ENCODE data around the gene RPS21.

The RPS21 gene

GRCh38 chr20:62429455-62430310 lies 42.8 kb downstream of the RPS21 start:
- TF ChIP-seq TAF1 (IDR thresholded peaks at IDR 0.05; ENCODE audit: borderline replicate concordance, insufficient read depth, low read length) (no peak), REST (IDR thresholded peaks at IDR 0.05; ENCODE audit: insufficient read depth in 1 of 2, low read depth in 2 of 2, low read length in 2 of 2) (no peak), POLR2AphosphoS5 (IDR thresholded peaks at IDR 0.05; ENCODE audit: low read depth, low read length) (no peak), FOXP2 (optimal IDR thresholded peaks at IDR 0.05; ENCODE audit: borderline replicate concordance, extremely low read depth, extremely low read length, insufficient read depth) (no peak), SIN3A (IDR thresholded peaks at IDR 0.05; ENCODE audit: borderline replicate concordance, insufficient read depth, low read length) (no peak)

- TF ChIP-seq REST (IDR thresholded peaks at IDR 0.05; ENCODE audit: insufficient read depth in 1 of 2, low read depth in 2 of 2, low read length in 2 of 2) (no peak), FOXP2 (optimal IDR thresholded peaks at IDR 0.05; ENCODE audit: borderline replicate concordance, extremely low read depth, extremely low read length, insufficient read depth) (no peak), TAF1 (IDR thresholded peaks at IDR 0.05; ENCODE audit: borderline replicate concordance, insufficient read depth, low read length) (no peak), SIN3A (IDR thresholded peaks at IDR 0.05; ENCODE audit: borderline replicate concordance, insufficient read depth, low read length) (no peak), POLR2AphosphoS5 (IDR thresholded peaks at IDR 0.05; ENCODE audit: low read depth, low read length) (no peak)
Measured at GRCh38 chr20:62430311-62430853, 43.5 kb downstream of the RPS21 start.

- no peak for TF ChIP-seq TAF1 (IDR thresholded peaks at IDR 0.05; ENCODE audit: borderline replicate concordance, insufficient read depth, low read length)
- no peak for TF ChIP-seq REST (IDR thresholded peaks at IDR 0.05; ENCODE audit: insufficient read depth in 1 of 2, low read depth in 2 of 2, low read length in 2 of 2)
Measured at GRCh38 chr20:62430866-62431447, 44.1 kb downstream of the RPS21 start.

GRCh38 chr20:62433658-62434497 lies 47.0 kb downstream of the RPS21 start:
- TF ChIP-seq FOXP2 (optimal IDR thresholded peaks at IDR 0.05; ENCODE audit: borderline replicate concordance, extremely low read depth, extremely low read length, insufficient read depth) (no peak), REST (IDR thresholded peaks at IDR 0.05; ENCODE audit: insufficient read depth in 1 of 2, low read depth in 2 of 2, low read length in 2 of 2) (no peak), POLR2AphosphoS5 (IDR thresholded peaks at IDR 0.05; ENCODE audit: low read depth, low read length) (no peak), SIN3A (IDR thresholded peaks at IDR 0.05; ENCODE audit: borderline replicate concordance, insufficient read depth, low read length) (no peak), TAF1 (IDR thresholded peaks at IDR 0.05; ENCODE audit: borderline replicate concordance, insufficient read depth, low read length) (no peak)

All from PFSK-1 (cell line).